GM12878 (cell line): ENCODE data around the gene GGT5. TPM values are rescaled to one million over a fixed set of nuclear protein-coding genes. Genes with fewer than 3 reads are reported as not detected.

ENCODE experiments used
- ATAC-seq: fragments of 200-7000 bp; cut with Tn5 transposase; 3 replicates; pipeline ENCODE4 v1.9.1; 2020; ENCODE audit warnings: mild to moderate bottlenecking, moderate library complexity
- BruUV-seq: library from RNA; stranded (reverse); fragments of 400-500 nt; replicated peaks from 2 replicates; lab custom pipeline; 2021; lab: Mats Ljungman, UMichigan
- CTCF ChIA-PET: fragments of 300-600 bp; sonication (Branson Sonifier 250); formaldehyde crosslinking; extraction: SDS; loops from one replicate; lab custom pipeline; 2021; ENCODE audit warnings: inconsistent platforms; lab: Yijun Ruan, JAX
- POLR2A ChIA-PET: fragments of 350-600 bp; formaldehyde crosslinking; extraction: SDS; loops from one replicate; lab custom pipeline; 2021; ENCODE audit warnings: inconsistent platforms; lab: Charles Lee
- RAD21 ChIA-PET: fragments of 300-600 bp; sonication (Branson Sonifier 250); formaldehyde crosslinking; loops from one replicate; lab custom pipeline; 2023; ENCODE audit warnings: antibody characterized with exemption; ENCODE audit not compliant: unreplicated experiment; lab: Charles Lee
- SMC1A ChIA-PET: fragments of 300-600 bp; sonication (Branson Sonifier 250); formaldehyde crosslinking; loops from one replicate; lab custom pipeline; 2023; ENCODE audit not compliant: unreplicated experiment, uncharacterized antibody; lab: Charles Lee
- DNase-seq: peaks from one replicate; pipeline ENCODE4 v3.0.0-alpha.2; 2011; ENCODE audit warnings: low read depth, low spot score
- FAIRE-seq: peaks from 3 replicates; lab custom pipeline; 2011; peaks lifted over from hg19 to GRCh38; lab: Jason Lieb, UNC
- H2AFZ ChIP-seq: 2 replicates; pipeline ENCODE4 v1.6.0; 2011; ENCODE audit warnings: low read depth, low read length, control low read depth; ENCODE audit not compliant: control insufficient read depth
- H3K27ac ChIP-seq: 2 replicates; pipeline ENCODE4 v1.5.1; 2011; ENCODE audit warnings: control low read depth; ENCODE audit not compliant: control insufficient read depth, insufficient read depth
- H3K27me3 ChIP-seq, 2 experiments: replicated peaks in 1 of 2; 2 replicates each; pipeline versions ENCODE4 v1.6.0 to v1.6.1; 2011; ENCODE audit warnings: low read length in 1 of 2; ENCODE audit not compliant: control insufficient read depth in 2 of 2, insufficient read depth in 2 of 2
- H3K36me3 ChIP-seq, 2 experiments: 2 replicates each; pipeline ENCODE4 v1.5.1; 2011; ENCODE audit warnings: low read length in 1 of 2; ENCODE audit not compliant: control insufficient read depth in 2 of 2, insufficient read depth in 2 of 2
- H3K4me1 ChIP-seq: 2 replicates; pipeline ENCODE4 v1.6.1; 2011; ENCODE audit warnings: mild to moderate bottlenecking, low read length, moderate library complexity, mixed read lengths; ENCODE audit not compliant: control insufficient read depth, insufficient read depth
- H3K4me2 ChIP-seq: 2 replicates; pipeline ENCODE4 v1.6.0; 2011; ENCODE audit warnings: control low read depth; ENCODE audit not compliant: control insufficient read depth, insufficient read depth
- H3K4me3 ChIP-seq: fragments of 200-600 bp; sonication (generic); 2 replicates; pipeline ENCODE4 v1.5.1; 2016
- H3K79me2 ChIP-seq: 2 replicates; pipeline ENCODE4 v1.6.0; 2011; ENCODE audit warnings: low read length; ENCODE audit not compliant: control insufficient read depth, insufficient read depth
- H3K9ac ChIP-seq: 2 replicates; pipeline ENCODE4 v1.8.0; 2011; ENCODE audit warnings: low read length, control low read depth, mixed read lengths; ENCODE audit not compliant: control insufficient read depth, insufficient read depth
- H3K9me3 ChIP-seq: replicated peaks from 3 replicates; pipeline ENCODE4 v1.5.1; 2011; ENCODE audit warnings: mild to moderate bottlenecking, low read length; ENCODE audit not compliant: control insufficient read depth, insufficient read depth
- H4K20me1 ChIP-seq: 2 replicates; pipeline ENCODE4 v1.6.0; 2011; ENCODE audit not compliant: control insufficient read depth, insufficient read depth
- WGBS: methylation state at CpG from one replicate; pipeline ENCODE4 v1.1.6; 2016; ENCODE audit warnings: low lambda C conversion rate; ENCODE audit not compliant: insufficient replicate concordance, insufficient coverage; ENCODE audit errors: missing lambda C conversion rate; 5-methylcytosine and 5-hydroxymethylcytosine counted together
- in situ Hi-C: fragments of 300-500 bp; cut with MboI; formaldehyde crosslinking; loops from 9 replicates; pipeline ENCODE4 v1.14.3; 2018; ENCODE audit warnings: mixed read lengths
- intact Hi-C: fragments of 100-400 bp; cut with micrococcal nuclease; formaldehyde crosslinking; loops from one replicate; pipeline ENCODE4 v1.14.2; 2022; ENCODE audit not compliant: unreplicated experiment
- polyA plus RNA-seq, 11 experiments: library from polyadenylated mRNA; depleted of rRNA in 4 of 11; unstranded in 6 of 11; stranded (reverse) in 5 of 11; fragments of >200 nt; fragmentation: Nextera tagmentation in 4 of 11; fragmentation: Illumina TruSeq in 1 of 11; extraction: Ambion mirVana in 4 of 11; extraction: Trizol in 1 of 11; gene quantifications; 1 replicate in 1 of 11; 2 replicates in 10 of 11; pipeline versions ENCODE4 v1.2.1 to v1.2.3, GENCODE V29; 2011 to 2016; ENCODE audit warnings: inconsistent platforms in 2 of 11, missing spikeins in 2 of 11, low read depth in 1 of 11
- total RNA-seq, 4 experiments: library from RNA; depleted of rRNA in 3 of 4; stranded (reverse); fragments of >200 nt in 3 of 4; fragmentation: Illumina TruSeq in 1 of 4; extraction: Trizol in 1 of 4; gene quantifications; 2 replicates each; pipeline versions ENCODE4 v1.2.1 to v1.2.3, GENCODE V29; 2013 to 2021
- TF ChIP-seq, protein P1 (sequence below): fragments of 450-650 bp; IDR thresholded peaks from 2 replicates; pipeline ENCODE4 v1.6.1; 2017; ENCODE audit warnings: mild to moderate bottlenecking, moderate library complexity

Gene GGT5
- total and polyA plus RNA-seq, 10 of the 15 experiments (the other 5 are each of a cell fraction or from before 2014, with no cell fraction given) = 0.34 TPM; not detected in 9

DNA sequence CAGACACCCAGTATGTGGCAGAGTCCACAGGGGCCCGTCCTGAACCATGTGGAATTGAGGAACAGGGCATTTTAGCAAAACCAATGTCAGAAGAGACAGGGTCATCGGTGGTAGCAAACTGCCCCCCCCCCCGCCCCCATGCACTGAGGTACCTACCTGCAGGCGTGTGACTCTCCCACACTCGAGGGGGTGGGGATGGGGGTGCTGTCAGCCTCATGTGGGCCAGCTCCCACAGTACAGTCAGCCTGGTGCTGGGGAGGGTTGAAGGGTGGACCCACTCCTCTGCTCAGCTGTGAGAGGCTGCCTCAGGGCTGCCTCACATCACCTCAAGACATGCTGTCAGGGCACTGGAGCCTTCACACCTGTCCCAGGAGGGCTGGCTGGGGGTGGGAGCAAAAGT is 74.2 kb downstream of the GGT5 start:
- Histone ChIP-seq H3K79me2 (no peaks in the 10 kb centered on the region), H3K9ac (no peak overlapping the region), H3K27ac (no peak overlapping the region), H3K4me2 (no peak overlapping the region), H4K20me1 (no peaks in the 10 kb centered on the region), H3K36me3 (peaks cover 12 to 26% of the 10 kb centered on the region in 2 experiments; a peak in 3 of 4 replicates), H2AFZ (no peak overlapping the region), H3K4me1 (no peaks in the 10 kb centered on the region), H3K27me3 (no peaks in the 10 kb centered on the region), H3K9me3 (no peaks in the 10 kb centered on the region), H3K4me3 (no peak overlapping the region)
- SMC1A ChIA-PET = interaction anchor here (1.0 kb wide), 1 partner anchor 69 kb away, joined by 3 read pairs; no protein-coding TSS in a partner anchor
- CTCF ChIA-PET = interaction anchor here (8.9 kb wide), 1 partner anchor 15 kb away, joined by 94 read pairs; no protein-coding TSS in a partner anchor
- POLR2A ChIA-PET = no interaction called here
- 76% methylated on average over 5 of the region's 5 CpGs for WGBS
- DNase-seq = no peak
- TF ChIP-seq, protein P1, sequence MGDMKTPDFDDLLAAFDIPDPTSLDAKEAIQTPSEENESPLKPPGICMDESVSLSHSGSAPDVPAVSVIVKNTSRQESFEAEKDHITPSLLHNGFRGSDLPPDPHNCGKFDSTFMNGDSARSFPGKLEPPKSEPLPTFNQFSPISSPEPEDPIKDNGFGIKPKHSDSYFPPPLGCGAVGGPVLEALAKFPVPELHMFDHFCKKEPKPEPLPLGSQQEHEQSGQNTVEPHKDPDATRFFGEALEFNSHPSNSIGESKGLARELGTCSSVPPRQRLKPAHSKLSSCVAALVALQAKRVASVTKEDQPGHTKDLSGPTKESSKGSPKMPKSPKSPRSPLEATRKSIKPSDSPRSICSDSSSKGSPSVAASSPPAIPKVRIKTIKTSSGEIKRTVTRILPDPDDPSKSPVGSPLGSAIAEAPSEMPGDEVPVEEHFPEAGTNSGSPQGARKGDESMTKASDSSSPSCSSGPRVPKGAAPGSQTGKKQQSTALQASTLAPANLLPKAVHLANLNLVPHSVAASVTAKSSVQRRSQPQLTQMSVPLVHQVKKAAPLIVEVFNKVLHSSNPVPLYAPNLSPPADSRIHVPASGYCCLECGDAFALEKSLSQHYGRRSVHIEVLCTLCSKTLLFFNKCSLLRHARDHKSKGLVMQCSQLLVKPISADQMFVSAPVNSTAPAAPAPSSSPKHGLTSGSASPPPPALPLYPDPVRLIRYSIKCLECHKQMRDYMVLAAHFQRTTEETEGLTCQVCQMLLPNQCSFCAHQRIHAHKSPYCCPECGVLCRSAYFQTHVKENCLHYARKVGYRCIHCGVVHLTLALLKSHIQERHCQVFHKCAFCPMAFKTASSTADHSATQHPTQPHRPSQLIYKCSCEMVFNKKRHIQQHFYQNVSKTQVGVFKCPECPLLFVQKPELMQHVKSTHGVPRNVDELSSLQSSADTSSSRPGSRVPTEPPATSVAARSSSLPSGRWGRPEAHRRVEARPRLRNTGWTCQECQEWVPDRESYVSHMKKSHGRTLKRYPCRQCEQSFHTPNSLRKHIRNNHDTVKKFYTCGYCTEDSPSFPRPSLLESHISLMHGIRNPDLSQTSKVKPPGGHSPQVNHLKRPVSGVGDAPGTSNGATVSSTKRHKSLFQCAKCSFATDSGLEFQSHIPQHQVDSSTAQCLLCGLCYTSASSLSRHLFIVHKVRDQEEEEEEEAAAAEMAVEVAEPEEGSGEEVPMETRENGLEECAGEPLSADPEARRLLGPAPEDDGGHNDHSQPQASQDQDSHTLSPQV = no peak
- RAD21 ChIA-PET = no interaction called here
- no peak for ATAC-seq
- FAIRE-seq = no peak
- BruUV-seq = no TSS peak
- intact Hi-C loops = loop anchor here (10.0 kb wide), 1 partner anchor 216 kb away; no protein-coding TSS in a partner anchor
- in situ Hi-C loops = loop anchor here (5.0 kb wide), 1 partner anchor 218 kb away; no protein-coding TSS in a partner anchor
